NCI-H2081 (cell line): ENCODE data around the gene LAMB3.

Experiments
- DNase-seq, 2 experiments: peaks; one replicate each; lab custom pipeline; 2025; lab: John Stamatoyannopoulos, UW

The LAMB3 gene

DNA sequence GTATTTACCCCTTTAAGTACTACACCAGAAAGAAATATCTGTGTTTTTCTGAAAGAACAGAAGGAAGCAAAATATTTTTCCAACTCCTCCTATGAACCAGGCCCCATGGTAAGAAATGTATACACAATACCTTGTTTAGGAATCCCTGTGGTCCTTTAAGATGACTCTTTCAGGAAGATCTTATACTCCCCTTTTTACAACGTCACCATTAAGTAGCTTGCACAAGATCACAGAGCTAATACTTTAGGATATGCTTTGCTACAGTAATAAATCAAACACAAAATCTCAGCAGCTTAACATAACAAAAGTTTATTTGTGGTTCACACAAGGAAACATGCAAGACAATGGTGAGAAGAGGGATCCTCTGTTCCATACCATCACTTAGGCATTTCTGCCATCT, 8.8 kb upstream of the LAMB3 start:
- DNase-seq = no peak

DNA sequence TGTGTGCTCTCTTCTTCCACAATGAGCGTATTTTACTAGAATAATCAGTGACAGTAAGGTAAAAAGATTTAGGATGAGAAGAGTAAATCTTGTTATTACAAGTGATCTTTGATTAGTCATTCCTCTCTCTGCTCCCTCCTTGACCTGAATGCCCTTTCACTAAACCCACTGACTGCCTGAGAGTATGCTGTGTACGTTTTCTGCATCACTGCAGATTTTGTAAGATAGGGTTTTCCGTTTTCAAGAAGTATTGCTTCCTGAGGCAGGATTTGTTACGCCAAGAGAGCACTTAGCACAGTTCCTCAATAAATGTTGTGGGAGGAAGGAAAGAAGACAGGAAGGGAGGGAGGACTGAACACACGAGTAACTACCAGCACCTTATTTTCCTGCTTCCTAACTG, 7.7 kb upstream of the LAMB3 start:
- no peak for DNase-seq

DNA sequence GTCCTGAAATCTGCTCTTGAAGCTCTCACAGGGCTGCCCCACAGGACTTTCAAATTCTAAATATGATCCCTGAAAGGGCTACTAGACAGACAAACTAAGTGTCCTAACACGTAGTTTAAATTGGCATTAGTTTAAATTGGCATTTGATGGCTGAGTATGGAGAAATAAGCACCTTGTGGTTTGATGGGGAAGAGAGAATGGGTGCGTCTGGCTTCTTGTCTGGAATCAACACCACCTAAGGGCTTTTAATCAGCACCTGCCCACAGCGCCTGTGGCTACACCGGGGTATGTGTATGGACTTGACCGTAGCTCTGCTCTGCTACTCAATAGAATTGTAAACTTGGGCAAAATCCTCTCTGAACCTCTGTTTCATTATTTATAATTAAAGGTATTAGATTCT, 5.7 kb upstream of the LAMB3 start:
- no peak for DNase-seq

DNA sequence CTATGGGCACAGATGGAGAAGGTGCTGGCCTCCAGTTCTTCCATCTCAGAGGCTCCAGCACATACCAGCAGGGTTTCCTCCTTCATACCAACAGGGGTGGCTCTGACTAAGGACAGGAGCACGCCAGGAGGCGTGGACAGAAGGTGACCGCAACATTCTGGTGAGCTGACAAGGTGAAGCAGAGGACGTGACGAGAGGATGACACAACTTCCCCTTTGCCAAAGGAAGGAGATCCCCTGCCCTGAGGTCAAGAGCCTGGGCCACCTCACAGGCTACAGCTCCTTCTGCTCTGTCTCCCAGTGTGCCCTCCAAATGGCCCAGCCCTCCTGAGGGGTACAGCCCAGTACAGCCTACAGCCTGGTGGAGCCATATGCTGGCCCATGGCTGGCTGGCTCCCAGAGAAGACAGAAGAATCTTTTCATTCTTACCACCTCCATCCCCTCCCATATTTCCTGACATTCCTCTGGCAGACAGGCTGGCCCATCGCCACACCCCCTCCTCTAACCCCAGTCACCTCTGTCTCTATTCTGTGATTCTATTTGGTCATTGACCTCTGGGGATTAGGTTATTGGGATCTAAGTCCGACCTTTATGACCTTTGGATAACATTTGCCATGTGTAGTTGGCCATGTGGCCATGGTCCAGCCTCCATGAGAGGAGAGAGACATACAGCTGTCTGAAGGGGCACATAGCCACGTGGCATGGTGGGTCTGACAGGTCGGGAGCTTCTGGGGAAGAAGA, 5.1 kb upstream of the LAMB3 start:
- DNase-seq = no peak

DNA sequence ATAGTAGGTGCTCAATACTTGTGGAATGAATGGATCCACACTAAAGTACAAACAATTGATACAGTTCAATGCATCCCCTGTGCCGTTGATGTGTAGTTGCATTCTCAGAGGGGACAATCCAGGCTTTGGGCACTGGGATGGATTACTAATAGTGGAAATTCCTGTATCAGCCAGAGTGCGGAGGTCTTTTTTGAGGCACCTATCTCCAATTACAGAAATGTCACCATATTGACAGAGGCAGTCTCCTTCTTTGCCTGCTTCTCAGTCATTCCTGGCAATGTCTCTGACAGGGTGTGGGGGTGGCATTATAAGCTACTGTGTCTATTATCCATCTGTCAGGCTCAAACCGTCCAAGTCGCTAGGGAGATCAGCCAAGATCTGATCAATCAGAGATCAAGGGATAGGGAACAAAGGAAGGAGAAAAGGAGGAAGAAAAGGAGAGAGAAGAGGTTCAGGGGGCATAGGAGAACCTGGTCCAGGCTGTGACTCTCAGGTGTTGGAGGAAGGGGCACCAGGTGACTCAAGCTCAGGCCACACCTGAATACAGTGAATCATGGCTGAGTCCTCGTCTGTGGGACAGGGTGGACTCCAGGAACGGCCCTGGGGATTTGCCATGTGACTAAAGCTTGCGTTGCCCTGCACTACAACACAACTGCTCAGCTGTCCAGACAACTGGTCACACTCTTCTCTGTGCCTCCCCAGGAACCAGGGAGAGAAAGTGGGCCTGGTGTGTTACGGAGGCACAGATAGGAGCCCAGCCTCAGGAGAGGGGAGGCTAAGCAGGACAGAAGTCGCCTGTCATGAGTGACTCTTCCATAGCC, 3.4 kb upstream of the LAMB3 start:
- DNase-seq = no peak

DNA sequence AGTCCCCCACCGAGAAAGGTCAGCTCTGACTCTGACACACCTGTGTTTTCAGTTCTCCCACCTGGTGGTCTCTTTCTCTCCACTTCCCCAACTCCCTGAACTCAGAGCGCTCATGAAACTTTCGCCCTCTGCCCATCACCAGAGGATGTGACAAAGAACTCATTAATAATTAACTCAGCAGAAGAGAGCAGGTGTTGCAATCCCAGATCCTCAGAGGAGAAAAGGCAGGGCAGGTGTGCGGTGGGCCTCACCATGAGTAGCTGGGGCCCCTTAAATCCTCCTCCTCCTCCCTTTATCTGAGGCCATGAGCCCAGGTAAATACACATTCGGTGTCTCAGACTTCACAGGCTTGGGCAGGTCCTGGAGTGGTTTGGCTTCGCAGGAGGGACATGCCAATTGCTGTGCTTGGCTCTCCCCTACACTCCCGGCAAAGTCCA, 1.7 kb upstream of the LAMB3 start:
- DNase-seq = no peak

DNA sequence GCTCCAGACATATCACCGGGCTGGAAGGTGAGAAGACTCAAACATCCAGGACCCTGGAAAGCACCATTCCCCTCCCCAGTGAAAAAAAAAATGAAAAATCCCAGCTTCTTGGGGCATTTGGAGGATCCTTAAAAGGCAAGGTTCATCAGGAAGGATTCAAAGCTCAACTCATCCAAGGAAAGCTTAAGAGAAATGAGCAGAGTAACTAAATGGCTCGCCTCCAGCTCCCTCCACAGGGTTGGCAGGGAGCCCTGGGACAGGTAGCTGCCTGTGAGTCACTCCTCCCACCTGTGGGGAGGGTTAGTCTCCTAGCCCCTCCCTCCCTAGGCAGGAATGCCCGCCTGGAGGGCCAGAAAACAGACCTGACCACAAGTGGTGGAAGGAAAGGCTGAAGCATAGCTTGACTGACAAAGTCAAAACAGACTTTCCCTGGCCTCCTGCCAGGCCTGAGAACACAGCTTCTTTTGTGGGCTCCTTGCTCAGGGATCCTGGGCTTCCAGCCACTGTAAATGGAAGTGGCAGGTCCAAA, 712 bp upstream of the LAMB3 start:
- DNase-seq = peak in 1 of 2 experiments; percentile 62

DNA sequence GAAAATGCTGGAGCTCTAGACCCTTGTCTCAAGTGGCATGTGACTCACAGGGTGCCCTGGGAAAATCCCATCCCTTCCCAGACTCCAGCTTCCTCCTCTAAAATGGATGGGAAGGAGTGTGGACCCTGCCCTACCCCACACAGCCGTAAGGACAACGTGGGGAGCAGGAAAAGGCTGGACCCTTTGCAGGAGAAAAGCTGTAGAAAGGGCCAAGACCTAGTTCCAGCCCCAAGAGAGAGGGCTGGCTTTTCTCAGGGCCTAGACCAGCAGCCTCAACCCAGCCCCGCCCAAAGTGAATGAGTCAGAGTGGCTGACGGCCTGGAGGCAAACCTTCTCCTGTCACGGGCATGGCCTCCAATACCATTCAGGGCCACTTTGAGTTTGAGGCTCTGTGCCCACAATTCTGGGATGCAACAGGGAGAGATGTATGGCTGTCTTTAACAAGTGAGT, 1.1 kb downstream of the LAMB3 start:
- no peak for DNase-seq

DNA sequence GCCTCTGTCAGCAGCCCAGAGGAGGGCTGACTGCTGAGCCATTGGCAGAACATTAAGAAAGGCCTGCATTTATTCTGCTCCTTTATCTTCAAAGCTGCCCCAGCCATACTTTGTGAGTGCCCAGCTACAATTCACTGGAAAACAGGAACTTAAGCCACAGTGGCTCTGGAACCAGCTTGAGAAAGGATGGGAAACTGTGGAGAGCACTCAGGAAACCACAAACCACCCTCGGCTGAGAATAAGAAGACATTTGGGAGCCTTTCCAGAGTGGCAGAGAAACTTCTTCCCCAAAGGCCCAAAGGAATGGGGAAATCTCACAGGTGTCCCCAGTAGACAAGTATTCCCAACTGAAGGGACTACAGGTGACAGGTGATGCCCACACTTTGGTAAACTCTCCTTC, 1.8 kb downstream of the LAMB3 start:
- no peak for DNase-seq

DNA sequence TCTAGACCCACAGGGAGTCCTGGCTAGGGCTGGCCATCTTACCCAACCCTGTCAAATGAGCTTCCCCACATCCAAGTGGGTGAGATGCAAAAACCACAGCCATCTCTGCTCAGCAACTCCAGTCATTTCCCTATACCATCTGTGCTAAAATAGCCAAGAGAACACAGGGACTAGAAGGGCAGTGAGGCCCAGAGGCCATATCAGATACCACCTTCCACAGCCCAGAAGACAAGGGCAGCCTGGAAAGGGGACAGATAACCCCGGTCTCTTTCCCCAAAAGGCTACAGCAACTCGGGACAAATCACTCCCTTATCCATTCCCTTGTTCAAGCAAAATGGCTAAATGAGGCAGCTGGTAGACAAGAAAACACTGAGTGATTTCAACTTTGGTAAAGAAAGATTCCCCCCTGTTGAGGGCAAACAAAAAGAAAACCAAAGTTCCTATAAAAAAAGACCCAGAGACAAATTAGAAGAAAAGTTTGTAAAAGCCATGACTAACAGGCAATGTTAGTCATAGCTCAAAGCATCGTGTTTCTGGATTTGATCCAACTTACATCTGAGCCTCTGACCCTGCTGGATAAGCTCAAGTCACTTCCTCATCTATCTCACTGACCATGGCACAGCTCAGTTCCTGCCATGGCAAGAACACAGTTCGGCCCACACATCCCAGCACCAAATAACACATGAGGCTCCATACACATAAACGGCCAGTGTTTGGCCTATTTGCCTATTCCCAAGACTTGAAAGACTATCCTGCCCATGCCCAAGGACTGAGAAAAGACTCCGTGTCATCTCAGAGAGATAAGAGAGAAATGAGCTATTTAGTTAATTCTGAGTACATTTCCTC, 3.1 kb downstream of the LAMB3 start:
- no peak for DNase-seq

DNA sequence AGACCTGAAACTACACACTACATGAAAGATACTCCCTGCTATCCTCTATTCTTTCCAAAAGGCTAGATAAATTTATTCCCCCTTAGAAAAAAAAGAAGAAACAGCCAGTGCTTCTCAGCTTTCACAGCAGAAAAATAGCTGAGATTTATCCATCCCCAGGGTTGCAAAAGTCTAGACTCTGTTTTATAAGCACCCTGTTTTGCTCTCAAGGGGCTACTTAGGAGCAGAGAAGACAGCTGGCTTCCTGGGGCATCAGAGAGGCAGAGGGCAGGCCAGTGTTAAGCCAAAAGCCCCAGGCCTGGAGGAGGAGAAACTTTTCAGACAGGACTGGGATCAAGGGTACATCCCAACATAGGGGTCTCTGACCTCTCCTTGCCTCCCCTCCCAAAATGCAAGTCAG, 3.9 kb downstream of the LAMB3 start:
- no peak for DNase-seq

DNA sequence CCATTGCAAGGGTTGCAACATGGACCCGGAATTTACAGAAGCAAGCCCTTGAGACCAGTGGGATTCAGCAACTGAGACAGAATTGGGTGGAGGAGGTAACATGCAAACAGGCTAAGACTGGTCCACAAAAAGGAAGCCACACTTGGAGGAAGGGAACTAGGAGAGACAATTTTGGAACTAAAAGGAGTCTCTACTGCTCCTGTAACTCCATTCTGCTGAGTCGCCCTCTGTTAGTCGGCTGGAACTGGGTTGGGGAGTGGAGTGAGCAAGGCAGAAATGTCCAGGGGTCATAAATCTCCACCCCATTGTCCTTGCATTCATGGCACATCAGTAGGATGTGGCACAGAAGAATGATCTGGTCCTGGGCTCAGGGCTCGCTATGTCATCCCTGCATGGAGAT, 5.1 kb downstream of the LAMB3 start:
- no peak for DNase-seq

DNA sequence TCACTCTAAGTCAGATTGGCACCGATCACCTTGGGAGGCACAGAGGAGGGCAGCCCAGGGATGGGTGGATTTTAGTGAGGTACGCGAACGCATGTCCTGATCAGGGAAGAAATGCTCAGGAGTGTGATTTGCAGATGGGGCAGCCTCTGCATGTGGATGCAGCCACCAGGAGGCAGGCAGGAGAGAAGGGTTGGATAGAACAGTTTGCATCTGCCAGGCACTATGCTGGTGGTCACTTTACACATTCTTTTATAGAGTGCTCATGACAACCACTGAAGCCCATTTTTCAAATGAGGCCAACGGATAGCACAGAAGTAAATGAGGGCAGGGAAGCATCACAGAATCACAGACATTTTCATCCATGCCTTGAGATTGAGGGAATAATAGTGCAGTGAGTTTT, 5.7 kb downstream of the LAMB3 start:
- no peak for DNase-seq

DNA sequence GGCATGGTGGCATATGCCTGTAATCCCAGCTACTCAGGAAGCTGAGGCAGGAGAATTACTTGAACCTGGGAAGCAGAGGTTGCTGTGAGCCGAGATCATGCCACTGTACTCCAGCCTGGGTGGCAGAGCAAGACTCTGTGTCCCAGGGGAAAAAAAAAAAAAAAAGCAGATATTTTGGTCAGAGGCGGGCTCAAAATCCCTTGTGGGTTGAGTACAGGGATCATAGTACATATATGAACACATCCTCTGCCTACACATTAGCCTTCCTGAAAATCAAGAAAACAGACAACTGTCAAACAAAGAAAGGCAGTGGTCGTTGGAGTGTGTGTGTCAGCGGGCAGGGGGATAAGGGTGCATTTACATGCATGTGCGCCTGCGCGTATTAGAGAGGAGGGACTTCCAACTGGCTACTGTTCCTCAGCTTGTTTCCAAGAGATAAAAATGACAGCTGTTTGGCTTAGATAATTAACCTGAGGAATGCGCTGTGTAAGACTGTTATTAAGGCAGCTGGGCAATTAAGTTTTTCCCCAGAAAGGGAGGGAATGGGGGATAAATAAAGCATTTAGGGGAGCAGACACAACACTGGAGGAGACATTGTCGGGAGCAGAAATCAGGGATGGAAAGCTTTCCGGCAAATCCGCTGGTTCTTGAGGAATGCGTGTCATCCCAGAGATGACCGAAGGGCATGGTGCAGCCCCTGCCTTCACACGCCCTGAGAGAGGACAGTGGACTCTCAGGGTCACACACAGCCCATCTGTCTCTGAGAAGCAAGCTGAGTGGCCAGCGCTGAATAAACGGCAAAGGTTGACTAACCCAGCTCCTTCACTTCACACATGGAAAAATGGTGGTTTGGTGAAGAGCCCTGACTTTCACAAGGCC, 6.4 kb downstream of the LAMB3 start:
- no peak for DNase-seq

DNA sequence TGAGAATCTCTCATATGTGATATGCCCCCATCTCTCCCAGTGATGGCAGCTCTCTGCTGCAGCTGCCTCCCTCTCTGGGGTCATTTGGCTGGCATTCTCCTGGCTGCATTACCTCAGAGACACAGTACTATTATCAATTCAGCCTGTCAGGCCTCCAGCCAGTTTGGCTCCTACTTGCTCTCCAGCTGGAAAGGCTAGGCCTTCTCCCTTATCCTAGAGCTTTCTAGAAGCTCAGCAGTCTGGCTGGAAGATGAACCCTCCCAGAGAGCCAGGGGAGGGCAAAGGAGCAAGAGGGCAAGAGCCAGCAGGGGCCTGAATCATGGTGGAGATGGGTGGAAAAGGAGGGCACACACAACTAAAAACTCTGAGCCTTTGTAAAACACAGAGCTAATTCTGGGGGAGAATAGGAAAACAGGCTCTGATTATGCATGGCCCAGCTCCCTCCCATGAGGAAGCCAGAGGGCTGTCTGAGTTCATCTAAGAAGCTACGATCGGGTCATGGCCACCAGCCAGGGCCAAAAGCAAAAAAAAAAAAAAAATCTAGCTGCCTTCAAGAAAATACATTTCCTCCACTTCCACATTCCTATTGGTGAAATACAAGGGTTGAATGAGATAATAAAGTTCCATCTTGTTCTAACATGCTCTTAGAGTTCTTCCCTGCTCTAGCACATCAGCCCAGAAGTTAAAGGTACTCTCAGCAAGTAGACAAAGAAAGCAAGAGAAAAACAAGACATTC, 8.8 kb downstream of the LAMB3 start:
- no peak for DNase-seq

DNA sequence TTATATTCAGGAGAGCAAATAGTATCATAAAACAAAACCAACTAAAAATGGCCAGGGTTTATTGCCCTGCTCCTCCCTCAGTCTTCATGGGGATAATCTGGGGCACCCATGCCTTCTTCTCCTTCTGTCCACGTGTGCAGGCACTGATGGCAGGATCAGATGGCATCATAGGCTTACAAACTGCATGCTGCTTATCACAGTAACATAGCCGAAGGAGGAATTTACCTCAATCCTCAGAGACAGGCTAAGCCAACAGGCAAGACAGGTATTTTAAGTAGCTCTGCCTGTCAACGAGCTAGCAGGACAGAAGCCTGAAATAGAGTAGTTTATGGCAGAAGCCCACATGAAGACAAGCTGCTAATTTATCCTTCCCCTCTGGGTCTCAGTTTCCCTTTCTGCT, 9.4 kb downstream of the LAMB3 start:
- no peak for DNase-seq

DNA sequence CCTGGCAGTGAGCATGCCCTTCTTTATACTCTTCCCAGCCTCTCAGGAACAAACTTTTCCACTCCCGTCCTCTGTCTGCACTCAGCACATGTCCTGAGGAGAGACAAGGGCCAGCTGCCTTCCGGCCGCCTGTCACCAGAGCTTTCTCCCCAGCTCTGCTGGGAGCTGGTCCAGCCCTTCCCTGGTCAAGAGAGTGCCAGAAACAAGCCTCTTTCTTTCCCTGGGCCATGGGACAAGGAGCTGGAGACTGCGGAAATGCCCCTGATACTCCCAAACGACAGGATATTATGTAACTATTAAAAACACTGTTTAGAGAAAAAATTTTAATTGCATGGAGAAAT, 10.4 kb downstream of the LAMB3 start:
- no peak for DNase-seq

DNA sequence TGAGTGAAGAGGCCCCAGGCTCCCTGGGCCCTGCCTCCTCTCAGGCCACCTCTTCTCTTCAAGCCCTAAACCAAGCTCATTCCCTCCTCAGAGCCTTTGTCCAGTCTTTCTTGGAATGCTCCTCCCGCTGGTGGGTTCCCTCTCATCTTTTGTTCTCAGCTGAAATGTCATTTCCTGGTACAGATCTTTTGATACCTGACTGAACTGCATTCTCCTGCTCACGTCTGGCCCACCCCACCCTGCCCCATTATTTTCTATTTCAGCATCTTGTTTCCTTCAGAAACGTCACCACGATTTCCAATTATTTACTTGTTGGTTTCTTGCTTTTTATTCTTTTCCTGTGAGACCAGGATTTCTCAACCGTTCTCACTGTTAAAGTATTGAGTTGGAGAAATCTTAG, 16.4 kb downstream of the LAMB3 start:
- no peak for DNase-seq

DNA sequence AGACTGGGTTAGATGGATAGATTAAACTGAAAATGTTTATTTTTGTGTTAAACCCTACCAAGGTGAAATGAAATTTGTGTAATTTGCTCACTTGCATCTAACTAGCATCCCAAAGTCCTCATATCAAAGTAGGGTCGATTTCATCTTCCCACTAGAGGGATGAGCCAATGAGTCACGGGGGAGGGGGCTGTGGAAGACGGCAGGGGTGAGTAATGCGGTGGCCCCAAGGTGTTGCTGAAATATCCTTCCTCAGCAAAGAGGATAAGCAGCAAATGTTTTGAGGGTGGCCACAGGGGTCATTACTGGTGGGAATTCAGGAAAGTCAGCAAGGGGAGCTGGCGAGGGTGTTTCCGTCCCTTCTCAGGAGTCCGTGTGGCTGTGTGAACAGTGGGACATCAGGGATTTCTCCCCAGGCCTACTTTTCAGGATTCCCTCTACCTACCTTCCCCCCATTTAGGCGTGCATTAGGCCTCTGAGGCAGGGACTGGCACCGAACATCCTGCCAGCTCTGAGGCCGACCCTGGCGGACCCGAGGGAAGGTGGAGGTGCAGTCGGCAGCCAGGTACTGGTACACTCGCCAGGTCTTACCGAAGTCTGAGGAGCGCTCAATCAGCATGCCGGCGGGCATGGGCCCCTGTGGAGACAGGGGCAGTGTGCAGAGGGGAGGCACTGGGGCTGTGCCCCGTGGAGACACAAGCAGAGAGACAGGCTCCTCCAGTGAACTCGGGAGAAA, 18.1 kb downstream of the LAMB3 start:
- DNase-seq = no peak
